HG03066 (cell line): ENCODE results near the gene APOM.

ENCODE experiments used
- ATAC-seq: cut with Tn5 transposase; IDR thresholded peaks from one replicate; pipeline ENCODE4 v1.9.1; 2021; ENCODE audit warnings: low read depth; ENCODE audit not compliant: unreplicated experiment

APOM gene

DNA sequence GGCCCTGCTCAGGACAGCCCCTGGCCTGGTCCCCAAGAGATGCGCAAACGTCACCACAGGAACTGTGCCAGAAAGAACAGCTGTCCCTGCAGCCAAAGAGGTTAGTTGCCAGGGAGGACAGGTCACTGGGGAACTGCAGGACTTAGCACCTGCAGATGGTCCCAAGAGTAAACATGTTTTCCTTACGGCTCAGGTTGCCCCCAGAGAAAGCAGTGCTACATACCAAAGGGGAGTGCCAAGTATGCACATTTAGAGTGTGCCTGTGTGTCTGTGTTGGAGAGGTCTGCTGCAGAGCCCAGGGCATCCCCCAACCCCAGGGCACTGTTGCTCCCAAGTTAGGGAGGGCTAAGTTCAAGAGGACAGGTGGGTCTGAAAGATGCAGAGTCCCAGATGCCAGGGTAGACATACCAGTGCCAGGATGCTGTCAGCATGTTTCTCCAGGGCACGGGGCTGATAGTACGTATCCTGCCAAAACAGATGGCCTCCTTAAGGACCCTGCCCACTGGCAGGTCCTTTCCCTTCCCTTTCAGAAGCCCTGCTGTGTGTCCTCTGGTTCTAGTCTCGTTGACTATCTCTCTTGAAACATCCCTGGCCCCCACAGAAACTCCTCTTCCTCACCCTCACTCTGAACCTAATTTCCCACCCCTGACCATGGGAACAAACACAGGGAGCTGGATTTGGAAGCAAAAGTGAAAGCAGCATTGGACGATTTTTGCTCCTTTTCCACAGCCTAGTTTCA lies 46.1 kb downstream of the APOM start:
- no peak for ATAC-seq

DNA sequence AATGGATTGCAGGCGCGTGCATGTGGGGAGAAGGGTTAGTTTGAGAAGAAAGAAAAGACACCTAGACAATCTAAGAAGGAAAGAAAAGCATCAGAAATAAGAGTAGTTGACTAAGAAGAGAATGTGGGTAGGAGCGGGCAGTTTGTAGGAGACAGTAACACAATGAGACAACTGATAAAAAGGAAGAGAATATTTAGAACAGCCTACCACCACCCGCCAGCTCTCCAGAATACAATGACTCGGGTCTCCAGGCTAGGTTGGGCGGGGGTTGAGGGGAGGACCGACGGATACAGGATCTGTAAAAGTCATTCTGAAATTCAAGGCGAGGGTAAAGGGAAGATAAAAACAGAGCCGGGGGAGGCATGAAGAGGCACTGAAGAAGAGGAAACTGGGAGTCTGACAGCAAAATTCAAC lies 46.7 kb downstream of the APOM start:
- no peak for ATAC-seq

DNA sequence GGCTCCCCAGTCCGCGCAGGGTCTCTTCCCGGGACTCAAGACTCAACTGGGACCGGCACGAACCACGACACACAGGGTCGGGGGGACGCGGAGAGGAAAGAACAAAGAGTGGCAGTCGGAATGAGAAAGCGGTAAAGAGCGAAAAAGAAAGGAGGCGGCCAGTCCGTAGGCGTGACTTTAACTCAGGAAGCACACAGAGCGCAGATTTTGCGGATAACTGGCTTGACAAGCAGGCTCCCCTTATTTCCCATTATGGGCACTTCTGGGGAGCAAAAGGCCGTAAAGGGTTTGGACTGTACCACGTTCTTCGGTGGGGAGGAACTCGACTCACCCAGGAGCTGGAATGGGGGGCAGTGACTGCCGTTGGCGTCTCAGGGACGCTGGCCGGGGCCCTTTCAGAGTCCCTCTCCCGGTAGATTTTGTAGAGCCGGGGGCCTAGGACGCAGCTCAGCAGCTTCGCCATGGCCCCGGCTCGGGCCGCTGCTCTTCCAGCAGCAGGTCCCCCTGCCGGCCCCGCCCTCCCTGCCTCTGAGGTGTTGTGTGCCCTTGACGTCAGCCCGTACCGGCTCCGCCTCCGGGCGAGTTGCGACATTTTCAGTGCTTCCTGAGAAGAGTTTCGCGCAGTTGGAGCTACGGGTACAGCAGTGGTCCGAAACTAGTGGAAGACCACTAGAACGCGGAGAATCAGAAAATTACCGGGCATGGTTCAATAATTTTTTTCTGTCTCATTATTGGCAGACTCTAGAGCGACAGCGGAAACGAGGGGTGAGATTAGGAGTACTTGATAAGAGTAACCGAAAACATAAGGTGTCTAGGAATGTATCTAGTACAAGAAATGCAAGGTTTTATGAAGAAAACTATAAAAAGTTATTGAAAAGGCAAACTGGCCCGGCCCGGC lies 47.4 kb downstream of the APOM start, which contains the start of gene ABHD16A:
Gene ABHD16A, minus strand, starts transcription at position 506 of the 898 bp plus-strand sequence. Its CDS starts 43 bp downstream, at position 463.
- peak; percentile 84 for ATAC-seq

DNA sequence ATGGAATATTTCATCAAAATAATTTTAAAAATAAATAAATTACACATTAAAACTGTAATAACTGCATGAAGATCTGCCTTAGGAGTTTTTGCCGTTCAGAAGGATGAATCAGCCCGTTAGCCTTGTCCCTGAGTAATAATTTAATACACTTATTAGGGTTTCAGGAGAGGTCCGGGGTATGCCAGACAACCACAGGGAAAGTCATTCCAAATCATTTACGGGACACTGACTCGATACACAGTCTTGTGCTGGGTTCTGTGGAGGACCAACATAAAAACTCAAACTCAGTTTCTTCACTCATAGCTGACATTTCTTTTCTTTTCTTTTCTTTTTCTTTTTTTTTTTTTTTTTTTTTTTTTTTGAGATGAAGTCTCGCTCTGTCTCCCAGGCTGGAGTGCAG lies 50.2 kb downstream of the APOM start:
- no peak for ATAC-seq

- ATAC-seq = no peak
Observed at GRCh38 chr6:31706599-31706998, 50.9 kb downstream of the APOM start, which contains the start of gene LY6G6F. LY6G6F (plus strand) TSS chr6:31706866; CDS start chr6:31706907, 41 bp downstream.

DNA sequence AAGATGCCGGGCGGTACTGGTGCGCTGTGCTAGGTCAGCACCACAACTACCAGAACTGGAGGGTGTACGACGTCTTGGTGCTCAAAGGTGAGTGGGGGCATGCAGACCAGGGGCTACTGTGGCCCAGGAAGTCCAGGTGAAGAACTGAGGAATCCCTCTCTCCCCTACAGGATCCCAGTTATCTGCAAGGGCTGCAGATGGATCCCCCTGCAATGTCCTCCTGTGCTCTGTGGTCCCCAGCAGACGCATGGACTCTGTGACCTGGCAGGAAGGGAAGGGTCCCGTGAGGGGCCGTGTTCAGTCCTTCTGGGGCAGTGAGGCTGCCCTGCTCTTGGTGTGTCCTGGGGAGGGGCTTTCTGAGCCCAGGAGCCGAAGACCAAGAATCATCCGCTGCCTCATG lies 52.0 kb downstream of the APOM start:
- no peak for ATAC-seq
